HG03139 (cell line): ENCODE measurements around the gene PPFIA2.
"Not testable (repeated sequence)": the region's sequence is repeated elsewhere in the genome, so short reads cannot be mapped to it uniquely, and the experiment has no call there.

Source experiments
- ATAC-seq: cut with Tn5 transposase; IDR thresholded peaks from one replicate; pipeline ENCODE4 v1.9.1; 2021; ENCODE audit not compliant: unreplicated experiment

PPFIA2 gene

GRCh38 chr12:81670759-81671158, 88.4 kb downstream of the PPFIA2 start:
- no peak for ATAC-seq

DNA sequence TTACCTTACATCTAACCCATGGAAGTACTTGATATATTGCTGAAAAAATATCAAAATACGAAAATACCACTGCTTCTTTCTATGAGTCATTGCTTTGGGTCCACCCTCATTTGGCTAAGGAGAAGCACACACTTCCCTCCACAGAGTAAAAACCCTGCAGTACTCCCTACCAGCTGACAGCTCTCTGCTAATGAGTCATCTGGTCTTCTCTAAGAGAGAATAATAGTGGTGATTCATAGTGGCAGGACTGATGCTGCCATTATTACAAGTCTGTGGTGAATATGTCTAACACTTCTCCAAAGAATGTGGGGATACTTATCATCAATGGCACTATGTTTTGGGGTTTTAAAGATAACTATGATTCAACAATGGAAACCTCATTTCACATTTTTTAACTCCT, 90.7 kb downstream of the PPFIA2 start:
- peak; percentile 90 for ATAC-seq

DNA sequence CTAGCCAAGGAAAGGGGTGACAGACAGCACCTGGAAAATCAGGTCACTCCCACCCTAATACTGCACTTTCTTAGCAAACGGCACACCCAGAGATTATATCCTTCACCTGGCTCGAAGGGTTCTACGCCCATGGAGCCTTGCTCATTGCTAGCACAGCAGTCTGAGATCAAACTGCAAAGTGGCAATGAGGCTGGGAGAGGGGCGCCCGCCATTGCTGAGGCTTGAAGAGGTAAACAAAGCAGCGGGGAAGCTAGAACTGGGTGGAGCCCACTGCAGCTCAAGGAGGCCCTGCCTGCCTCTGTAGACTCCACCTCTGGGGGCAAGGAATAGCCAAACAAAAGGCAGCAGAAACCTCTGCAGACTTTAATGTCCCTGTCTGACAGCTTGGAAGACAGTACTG, 99.8 kb downstream of the PPFIA2 start:
- not testable (repeated sequence) for ATAC-seq

GRCh38 chr12:81644503-81644902, 114.6 kb downstream of the PPFIA2 start:
- ATAC-seq: no peak

DNA sequence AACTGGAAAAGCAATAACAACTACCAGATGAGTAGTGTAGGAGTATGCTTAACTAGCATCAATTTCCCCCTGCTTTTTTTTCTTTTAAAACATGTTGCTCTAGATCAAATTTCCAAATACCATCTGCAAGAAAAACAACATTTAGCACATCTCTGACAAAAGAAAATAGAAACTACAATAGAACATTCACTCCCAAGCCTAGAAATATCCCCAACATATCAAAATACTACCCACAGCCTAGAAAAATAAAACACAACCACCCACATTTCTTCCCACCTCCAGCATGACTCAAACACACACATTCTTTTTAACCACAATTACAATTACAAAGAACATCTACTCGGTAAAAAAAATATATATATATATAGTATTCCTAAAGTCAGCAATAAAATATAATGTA, 120.0 kb downstream of the PPFIA2 start:
- no peak for ATAC-seq

DNA sequence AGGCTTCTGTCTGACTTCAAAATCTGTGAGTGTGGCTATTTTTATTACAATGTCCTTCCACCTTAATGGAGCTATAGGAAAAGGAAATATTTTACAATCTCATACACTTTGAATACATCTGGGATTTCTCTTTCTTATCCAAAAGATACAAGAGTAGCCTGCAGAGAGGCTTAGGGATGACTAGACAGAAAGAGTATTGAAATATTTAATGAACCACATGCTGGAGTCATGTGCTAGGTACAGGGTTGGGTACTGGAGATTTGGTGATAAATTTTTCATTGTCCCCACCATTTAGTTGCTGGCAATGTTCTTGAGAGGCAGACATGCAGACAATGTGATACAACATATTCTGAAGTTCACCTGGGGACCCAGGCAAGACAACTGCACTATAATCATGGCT, 126.0 kb downstream of the PPFIA2 start:
- ATAC-seq: no peak

DNA sequence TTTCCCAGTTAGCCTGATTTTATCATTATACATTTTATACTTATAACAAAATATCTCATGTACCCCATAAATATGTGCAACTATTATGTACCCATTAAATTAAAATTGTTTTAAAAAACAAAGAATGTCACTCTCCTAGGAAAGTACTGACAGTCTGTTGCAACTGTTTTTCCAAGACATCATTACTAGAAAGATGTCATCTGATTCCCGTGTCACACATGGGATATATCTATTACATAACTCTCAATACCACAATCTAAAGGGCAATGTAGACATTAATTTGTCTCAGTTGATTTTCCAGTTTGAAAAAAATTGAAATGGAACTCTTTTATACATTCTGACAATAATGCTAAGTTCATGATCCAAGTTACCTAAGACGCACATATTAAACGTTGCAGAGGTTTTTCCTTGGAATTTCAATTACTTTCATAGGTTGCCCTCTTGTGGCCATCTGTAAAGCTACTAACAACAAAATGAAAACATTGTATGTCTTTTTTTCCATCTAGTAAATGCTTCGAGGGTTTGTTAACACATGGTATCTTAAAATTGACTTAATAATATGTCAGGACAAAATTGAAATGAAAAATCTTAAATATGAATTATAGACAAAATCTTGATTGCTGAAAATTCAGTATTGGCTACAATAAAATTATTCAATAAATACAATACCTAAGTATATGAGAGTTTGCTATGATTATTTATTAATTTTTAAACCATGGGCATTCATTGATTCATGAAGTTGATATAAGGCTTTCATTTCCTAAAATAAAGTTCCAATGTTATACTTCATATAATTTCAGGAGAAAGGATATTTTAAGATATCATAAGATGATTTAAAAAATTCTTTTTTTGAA, 131.6 kb downstream of the PPFIA2 start:
- ATAC-seq: no peak

- no peak for ATAC-seq
Measured at GRCh38 chr12:81626406-81626805, 132.7 kb downstream of the PPFIA2 start.

GRCh38 chr12:81617915-81618314, 141.2 kb downstream of the PPFIA2 start:
- no peak for ATAC-seq

GRCh38 chr12:81615026-81615588, 144.0 kb downstream of the PPFIA2 start:
- ATAC-seq: no peak

GRCh38 chr12:81610955-81611889, 147.9 kb downstream of the PPFIA2 start:
- peak; percentile 81 for ATAC-seq

DNA sequence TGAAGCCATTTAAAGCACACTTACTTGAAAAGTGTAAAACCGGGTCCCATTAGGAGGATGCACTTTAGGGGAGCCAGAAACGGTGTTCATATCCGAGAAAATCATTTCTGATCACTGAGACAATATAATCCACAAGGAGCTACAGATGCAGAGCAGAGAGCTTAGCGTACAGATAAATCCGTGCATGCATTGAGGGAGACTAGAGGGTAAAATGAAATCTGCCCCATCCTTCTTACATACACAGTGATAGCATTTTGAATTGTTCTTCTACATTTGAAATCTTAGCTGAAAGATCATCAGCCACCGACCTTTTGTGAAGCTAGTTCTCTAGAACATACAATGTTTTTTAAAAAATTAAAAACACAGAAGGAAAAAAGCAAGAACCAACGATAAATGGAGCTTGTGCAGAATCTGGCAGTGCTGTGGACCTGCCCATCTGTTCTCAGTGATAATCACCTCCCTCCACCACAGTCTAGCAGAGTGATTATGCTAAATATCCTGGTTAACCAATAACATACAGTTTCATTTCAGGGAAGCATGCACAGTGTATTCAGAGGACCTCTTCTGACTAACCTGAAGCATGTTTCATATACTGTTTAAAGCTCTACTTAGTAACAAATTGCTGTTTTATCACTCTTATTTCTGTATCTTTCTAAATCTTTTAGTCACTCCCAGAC, 161.1 kb downstream of the PPFIA2 start:
- peak; percentile 83 for ATAC-seq

DNA sequence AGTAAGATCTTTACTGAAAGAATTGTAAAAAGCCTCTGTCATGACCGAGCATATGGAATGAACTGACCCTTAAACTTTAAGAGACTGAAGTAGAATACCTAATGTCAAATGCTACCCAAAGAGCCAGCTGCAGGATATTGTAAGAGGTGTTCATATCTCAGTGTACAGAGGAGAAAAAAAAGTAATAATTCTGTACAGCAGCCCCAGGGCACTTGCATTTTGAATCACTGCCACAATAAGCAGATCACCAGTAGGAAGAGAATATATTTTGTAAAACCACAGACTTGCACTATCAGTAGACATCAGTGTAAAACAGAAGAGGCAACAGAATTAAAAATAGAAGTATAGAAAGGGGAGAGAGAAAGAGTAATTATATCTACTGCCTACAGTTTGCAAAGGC, 162.6 kb downstream of the PPFIA2 start:
- no peak for ATAC-seq

DNA sequence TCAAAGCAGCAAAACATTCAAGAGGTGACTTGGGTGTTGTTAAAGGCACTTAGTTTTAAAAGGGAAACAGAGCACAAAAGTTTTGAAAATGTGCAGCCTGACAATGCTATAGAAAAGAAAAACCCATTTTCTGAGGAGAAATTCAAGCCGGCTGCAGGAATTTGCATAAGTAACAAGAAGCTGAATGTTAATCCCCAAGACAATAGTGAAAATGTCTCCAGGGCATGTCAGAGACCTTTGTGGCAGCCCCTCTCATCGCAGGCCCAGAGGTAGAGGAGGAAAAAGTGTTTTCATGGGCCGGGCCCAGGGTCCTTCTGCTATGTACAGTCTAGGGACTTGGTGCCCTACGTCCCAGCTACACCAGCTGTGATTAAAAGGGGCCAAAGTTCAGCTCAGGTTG, 167.9 kb downstream of the PPFIA2 start:
- no peak for ATAC-seq

DNA sequence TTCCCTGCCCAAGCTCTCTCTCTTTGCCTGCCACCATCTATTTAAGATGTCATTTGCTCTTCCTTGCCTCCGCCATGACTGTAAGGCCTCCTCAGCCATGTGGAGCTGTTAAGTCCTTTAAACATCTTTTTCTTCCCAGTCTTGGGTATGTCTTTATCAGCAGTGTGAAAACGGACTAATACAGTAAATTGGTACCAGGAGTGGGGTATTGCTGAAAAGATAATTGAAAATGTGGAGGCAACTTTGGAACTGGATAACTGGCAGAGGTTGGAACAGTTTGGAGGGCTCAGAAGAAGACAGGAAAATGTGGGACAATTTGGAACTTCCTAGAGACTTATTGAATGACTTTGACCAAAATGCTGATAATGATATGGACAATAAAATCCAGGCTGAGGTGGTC, 168.4 kb downstream of the PPFIA2 start:
- not testable (repeated sequence) for ATAC-seq

DNA sequence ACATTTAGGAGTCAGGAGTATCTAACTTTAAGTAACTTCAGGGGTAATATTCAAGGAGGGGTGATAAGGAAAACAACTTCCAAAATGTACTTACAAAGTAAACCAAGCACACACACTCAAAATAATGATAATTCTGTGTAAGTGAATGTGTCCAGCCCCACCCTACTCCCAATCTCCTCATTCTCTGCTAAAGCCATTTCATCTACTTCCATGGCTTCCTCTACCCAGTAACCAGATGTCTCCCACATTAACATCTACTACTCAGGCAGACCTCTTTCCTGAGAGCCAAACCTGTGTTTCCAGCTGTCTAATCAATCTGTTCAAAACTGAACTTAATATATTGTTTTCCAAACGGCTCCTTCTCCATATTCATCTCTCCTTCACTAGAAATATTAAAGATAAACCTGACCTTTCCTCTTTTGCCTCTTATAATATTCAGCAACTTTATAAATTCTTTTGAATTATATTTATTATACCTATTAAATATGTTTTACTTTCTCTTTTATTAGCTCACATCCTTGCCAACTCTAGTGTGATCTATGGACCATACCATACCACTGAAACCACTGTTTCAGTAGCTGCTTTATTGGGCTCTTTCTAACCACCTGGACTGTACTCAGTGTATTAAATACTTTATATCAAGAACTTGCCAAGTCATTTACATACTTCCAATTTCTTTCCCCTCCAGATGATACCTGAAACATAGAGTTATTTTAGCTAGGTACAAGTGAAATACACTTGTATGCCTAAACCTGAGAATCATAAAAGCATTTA, 170.7 kb downstream of the PPFIA2 start:
- ATAC-seq: no peak

GRCh38 chr12:81585787-81586186, 173.4 kb downstream of the PPFIA2 start:
- ATAC-seq: no peak

- no peak for ATAC-seq
Measured at GRCh38 chr12:81573228-81573627, 185.9 kb downstream of the PPFIA2 start.

DNA sequence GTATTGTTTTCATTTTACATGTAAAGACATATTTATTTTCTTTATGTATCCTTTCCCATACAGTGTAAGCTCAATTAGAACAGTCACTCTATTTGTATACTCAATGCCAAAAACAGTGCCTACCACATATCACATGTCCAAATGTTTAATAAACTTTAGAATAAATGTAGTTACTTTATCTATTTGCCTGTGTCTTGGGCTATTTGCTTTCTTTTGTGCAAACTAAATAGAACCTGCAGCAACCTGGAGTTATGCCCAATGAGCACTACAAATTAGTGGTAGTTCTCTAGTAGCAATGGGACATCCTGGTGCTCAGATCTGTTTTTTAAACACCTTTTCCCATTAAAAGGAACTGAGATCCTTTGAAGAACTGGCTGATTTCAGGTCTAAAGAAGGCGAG, 186.7 kb downstream of the PPFIA2 start:
- ATAC-seq: no peak

DNA sequence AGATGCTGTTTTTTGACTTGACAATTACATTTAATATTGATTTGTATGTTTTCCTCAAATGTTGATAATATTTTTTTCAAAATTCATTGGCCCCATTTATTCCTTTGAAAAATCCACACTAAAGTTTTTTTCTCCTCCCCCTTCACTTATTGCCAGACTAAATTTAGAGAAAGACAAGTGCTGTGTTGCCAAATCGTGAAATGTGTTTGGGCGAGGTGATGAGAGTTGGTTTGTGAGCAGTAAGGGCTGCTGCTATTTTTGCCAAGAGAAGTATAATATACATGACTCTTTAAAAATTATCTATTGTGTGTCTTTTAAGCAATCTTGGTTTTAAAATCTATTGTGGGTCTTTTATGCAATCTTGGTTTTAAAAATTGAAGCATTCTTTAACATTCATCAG, 188.9 kb downstream of the PPFIA2 start:
- ATAC-seq: no peak
